Hepatocyte (in vitro differentiated cells): ENCODE results near the gene RBM5. TPM values are rescaled to one million over a fixed set of nuclear protein-coding genes. Genes with fewer than 3 reads are reported as not detected.

Source experiments
- DNase-seq: peaks from one replicate; pipeline ENCODE4 v3.0.0-alpha.2; 2016; ENCODE audit warnings: low spot score
- H2AFZ ChIP-seq: fragments of 200-600 bp; sonication (generic); 2 replicates; pipeline ENCODE4 v1.6.0; 2016; ENCODE audit warnings: antibody characterized with exemption, mild to moderate bottlenecking
- H3K27ac ChIP-seq: fragments of 200-600 bp; sonication (generic); 2 replicates; pipeline ENCODE4 v1.5.1; 2016; ENCODE audit warnings: mild to moderate bottlenecking
- H3K27me3 ChIP-seq: fragments of 200-600 bp; sonication (generic); 2 replicates; pipeline ENCODE4 v1.6.1; 2016
- H3K36me3 ChIP-seq: fragments of 200-600 bp; sonication (generic); replicated peaks from 2 replicates; pipeline ENCODE4 v1.5.1; 2016; ENCODE audit warnings: low read depth; ENCODE audit not compliant: insufficient read depth
- H3K4me1 ChIP-seq: fragments of 200-600 bp; sonication (generic); 2 replicates; pipeline ENCODE4 v1.5.1; 2016; ENCODE audit warnings: mild to moderate bottlenecking, moderate library complexity; ENCODE audit not compliant: insufficient read depth
- H3K4me2 ChIP-seq: fragments of 200-600 bp; sonication (generic); 2 replicates; pipeline ENCODE4 v1.6.0; 2016
- H3K4me3 ChIP-seq: fragments of 200-600 bp; sonication (generic); 2 replicates; pipeline ENCODE4 v1.5.1; 2016; ENCODE audit warnings: mild to moderate bottlenecking
- H3K79me2 ChIP-seq: fragments of 200-600 bp; sonication (generic); 2 replicates; pipeline ENCODE4 v1.6.0; 2017; ENCODE audit warnings: mild to moderate bottlenecking
- H3K9me2 ChIP-seq: fragments of 200-600 bp; sonication (generic); replicated peaks from 2 replicates; pipeline ENCODE4 v1.6.0; 2017; ENCODE audit warnings: mild to moderate bottlenecking; ENCODE audit not compliant: insufficient read depth
- H3K9me3 ChIP-seq: fragments of 200-600 bp; sonication (generic); 2 replicates; pipeline ENCODE4 v1.5.1; 2016; ENCODE audit warnings: low read depth, mild to moderate bottlenecking
- H4K20me1 ChIP-seq: fragments of 200-600 bp; sonication (generic); 2 replicates; pipeline ENCODE4 v1.6.0; 2016; ENCODE audit warnings: mild to moderate bottlenecking; ENCODE audit not compliant: insufficient read depth, poor library complexity, severe bottlenecking
- EZH2 ChIP-seq: fragments of 200-600 bp; sonication (generic); IDR thresholded peaks from 2 replicates; pipeline ENCODE4 v1.6.1; 2016; ENCODE audit warnings: antibody characterized with exemption, mild to moderate bottlenecking, borderline replicate concordance
- EZH2phosphoT487 ChIP-seq: fragments of 200-600 bp; sonication (generic); IDR thresholded peaks from one replicate; pipeline ENCODE4 v1.6.1; 2018; ENCODE audit warnings: antibody characterized with exemption, mild to moderate bottlenecking, low read depth, moderate library complexity; ENCODE audit not compliant: unreplicated experiment, severe bottlenecking
- WGBS: methylation state at CpG from one replicate; pipeline ENCODE4 v1.1.6; 2016; ENCODE audit warnings: low lambda C conversion rate; ENCODE audit errors: missing lambda C conversion rate; 5-methylcytosine and 5-hydroxymethylcytosine counted together
- polyA plus RNA-seq: library from polyadenylated mRNA; unstranded; fragments of >200 nt; fragmentation: Nextera tagmentation; extraction: Ambion mirVana; gene quantifications from 2 replicates; pipeline ENCODE4 v1.2.1, GENCODE V29; 2016
- total RNA-seq: library from RNA; depleted of rRNA; stranded (reverse); fragments of >200 nt; gene quantifications from 2 replicates; pipeline ENCODE4 v1.2.3, GENCODE V29; 2014
- TF ChIP-seq, protein P1 (sequence below): fragments of 200-600 bp; sonication (generic); IDR thresholded peaks from 2 replicates; pipeline ENCODE4 v1.5.1; 2016; ENCODE audit warnings: antibody characterized with exemption, mild to moderate bottlenecking; ENCODE audit not compliant: poor library complexity

The RBM5 gene
- total and polyA plus RNA-seq, 2 experiments from 2014 or later: 64.3 to 147 TPM

GRCh38 chr3:50163572-50164455, 75.1 kb downstream of the RBM5 start:
- peak overlapping the region; percentile 54 for H3K27ac ChIP-seq
- H3K4me1 ChIP-seq: peaks cover 37% of the 10 kb centered on the region
- no peak overlapping the region for H3K4me2 ChIP-seq

DNA sequence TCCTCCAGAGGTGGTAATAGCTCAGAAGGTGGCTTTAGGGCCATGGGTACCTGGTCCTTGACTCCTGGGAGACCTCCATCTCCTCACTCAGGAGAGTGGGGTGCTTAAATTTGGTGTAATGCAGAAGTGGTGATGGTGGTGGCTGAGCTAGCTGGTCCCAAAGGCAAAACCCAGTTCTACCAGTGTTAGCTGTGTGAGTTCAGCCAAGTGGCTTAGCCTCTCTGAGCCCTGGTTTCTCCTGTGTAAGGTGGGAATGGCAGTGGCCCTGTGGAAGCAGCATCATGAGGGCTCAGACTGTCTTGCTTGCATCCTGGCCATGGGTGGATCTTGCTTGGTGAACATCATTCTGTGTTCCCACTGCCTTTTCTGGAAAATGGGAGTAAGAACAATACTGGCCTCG, 75.8 kb downstream of the RBM5 start:
- Histone ChIP-seq H3K4me3 (no peak overlapping the region), H3K4me2 (no peak overlapping the region), H3K27ac (no peak overlapping the region), H3K27me3 (peaks cover 3% of the 10 kb centered on the region), H3K9me2 (no peaks in the 10 kb centered on the region), H3K9me3 (no peaks in the 10 kb centered on the region), H3K4me1 (peaks cover 37% of the 10 kb centered on the region), H4K20me1 (peaks cover 28% of the 10 kb centered on the region), H3K79me2 (peaks cover 7% of the 10 kb centered on the region), H3K36me3 (no peaks in the 10 kb centered on the region), H2AFZ (no peak overlapping the region)
- no peak for DNase-seq
- WGBS: 73% methylated on average over 1 of the region's 1 CpG
- TF ChIP-seq, protein P1, sequence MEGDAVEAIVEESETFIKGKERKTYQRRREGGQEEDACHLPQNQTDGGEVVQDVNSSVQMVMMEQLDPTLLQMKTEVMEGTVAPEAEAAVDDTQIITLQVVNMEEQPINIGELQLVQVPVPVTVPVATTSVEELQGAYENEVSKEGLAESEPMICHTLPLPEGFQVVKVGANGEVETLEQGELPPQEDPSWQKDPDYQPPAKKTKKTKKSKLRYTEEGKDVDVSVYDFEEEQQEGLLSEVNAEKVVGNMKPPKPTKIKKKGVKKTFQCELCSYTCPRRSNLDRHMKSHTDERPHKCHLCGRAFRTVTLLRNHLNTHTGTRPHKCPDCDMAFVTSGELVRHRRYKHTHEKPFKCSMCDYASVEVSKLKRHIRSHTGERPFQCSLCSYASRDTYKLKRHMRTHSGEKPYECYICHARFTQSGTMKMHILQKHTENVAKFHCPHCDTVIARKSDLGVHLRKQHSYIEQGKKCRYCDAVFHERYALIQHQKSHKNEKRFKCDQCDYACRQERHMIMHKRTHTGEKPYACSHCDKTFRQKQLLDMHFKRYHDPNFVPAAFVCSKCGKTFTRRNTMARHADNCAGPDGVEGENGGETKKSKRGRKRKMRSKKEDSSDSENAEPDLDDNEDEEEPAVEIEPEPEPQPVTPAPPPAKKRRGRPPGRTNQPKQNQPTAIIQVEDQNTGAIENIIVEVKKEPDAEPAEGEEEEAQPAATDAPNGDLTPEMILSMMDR: no peak
- TF ChIP-seq EZH2phosphoT487 (no peak), EZH2 (no peak)

More at GRCh38 chr3:50163572-50164455, 75.1 kb downstream of the RBM5 start:
- Histone ChIP-seq H2AFZ (no peak overlapping the region), H3K36me3 (no peaks in the 10 kb centered on the region), H3K4me3 (no peak overlapping the region), H3K9me3 (no peaks in the 10 kb centered on the region), H3K27me3 (peaks cover 7% of the 10 kb centered on the region), H3K9me2 (no peaks in the 10 kb centered on the region), H4K20me1 (peaks cover 28% of the 10 kb centered on the region), H3K79me2 (peaks cover 9% of the 10 kb centered on the region)
- 81% methylated on average over 8 of the region's 8 CpGs for WGBS
- peak; percentile 60 for DNase-seq
- TF ChIP-seq EZH2: no peak
- TF ChIP-seq, protein P1: no peak
- no peak for TF ChIP-seq EZH2phosphoT487

- Histone ChIP-seq H3K9me3 (no peaks in the 10 kb centered on the region), H3K36me3 (no peaks in the 10 kb centered on the region), H3K79me2 (peaks cover 7% of the 10 kb centered on the region), H3K4me3 (no peak overlapping the region), H3K27me3 (no peaks in the 10 kb centered on the region), H3K9me2 (no peaks in the 10 kb centered on the region), H4K20me1 (peaks cover 28% of the 10 kb centered on the region), H2AFZ (no peak overlapping the region), H3K4me1 (peaks cover 37% of the 10 kb centered on the region), H3K4me2 (peak overlapping the region; percentile 46), H3K27ac (peak overlapping the region; percentile 48)
- no peak for DNase-seq
- TF ChIP-seq, protein P1: no peak
- TF ChIP-seq EZH2 (no peak), EZH2phosphoT487 (no peak)
- 57% methylated on average over 7 of the region's 7 CpGs for WGBS
Observed at GRCh38 chr3:50164984-50165909, 76.5 kb downstream of the RBM5 start.
